Activated naive CD4-positive, alpha-beta T cell treated with Interleukin-2 at 50 U/mL for 16 hours (primary cell): ENCODE measurements around the gene HOXC12.

ENCODE experiments used
- DNase-seq: peaks from one replicate; pipeline ENCODE4 v3.0.0-alpha.2; 2020

Gene HOXC12

DNA sequence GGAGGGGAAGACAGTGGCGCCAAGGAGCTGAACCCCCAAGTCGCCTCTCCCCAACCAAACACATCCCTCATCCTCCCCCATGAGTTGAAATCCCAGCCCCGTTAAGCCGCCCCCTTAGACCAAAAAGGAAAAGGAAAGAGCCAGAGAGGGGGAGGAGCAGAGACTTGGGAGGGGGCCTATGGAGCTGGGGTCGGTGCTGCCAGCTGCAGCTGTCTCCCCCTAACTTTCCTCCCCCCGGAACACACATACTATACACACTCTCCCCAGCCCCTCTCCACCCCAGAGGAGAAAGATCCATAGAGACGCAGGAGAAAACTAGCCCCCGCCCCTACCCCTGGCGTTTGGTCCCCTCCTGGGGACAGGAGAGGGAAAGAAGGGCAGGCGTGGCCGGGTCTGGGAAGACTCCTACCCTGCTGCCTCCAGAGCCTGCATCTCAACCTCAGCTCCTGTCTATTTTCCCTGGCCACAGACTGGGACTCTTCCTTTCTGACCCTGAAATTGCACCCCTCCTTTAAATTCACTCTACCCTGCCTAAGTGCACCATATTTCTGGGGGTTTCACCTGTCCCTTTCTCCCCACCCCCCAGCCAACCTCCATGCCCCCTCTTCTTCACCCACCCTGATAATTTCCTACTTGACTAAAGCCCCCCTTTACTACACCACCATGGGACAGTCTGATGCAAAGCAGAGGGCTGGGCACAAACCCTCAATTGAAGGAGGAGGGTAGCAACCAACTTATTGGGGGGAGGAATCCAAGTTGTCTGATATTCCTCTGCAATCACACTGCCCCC lies 43.6 kb downstream of the HOXC12 start:
- DNase-seq = no peak

DNA sequence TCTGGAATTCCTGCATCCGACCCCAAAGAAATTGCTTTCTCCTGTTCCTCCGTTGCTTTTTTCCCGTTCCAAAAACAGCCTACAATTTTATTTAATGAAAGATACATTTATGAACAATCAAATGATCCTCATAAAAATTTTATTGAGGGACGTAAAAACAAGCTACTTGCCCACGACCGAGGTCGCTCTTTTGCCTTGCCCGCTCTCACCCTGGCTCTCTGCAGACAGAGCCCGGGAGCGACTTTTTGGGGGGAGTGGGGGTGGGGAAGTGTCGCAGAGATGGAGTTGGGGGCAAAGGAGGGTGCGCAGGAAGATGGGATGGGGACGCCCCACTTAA lies 44.2 kb downstream of the HOXC12 start:
- DNase-seq = no peak

DNA sequence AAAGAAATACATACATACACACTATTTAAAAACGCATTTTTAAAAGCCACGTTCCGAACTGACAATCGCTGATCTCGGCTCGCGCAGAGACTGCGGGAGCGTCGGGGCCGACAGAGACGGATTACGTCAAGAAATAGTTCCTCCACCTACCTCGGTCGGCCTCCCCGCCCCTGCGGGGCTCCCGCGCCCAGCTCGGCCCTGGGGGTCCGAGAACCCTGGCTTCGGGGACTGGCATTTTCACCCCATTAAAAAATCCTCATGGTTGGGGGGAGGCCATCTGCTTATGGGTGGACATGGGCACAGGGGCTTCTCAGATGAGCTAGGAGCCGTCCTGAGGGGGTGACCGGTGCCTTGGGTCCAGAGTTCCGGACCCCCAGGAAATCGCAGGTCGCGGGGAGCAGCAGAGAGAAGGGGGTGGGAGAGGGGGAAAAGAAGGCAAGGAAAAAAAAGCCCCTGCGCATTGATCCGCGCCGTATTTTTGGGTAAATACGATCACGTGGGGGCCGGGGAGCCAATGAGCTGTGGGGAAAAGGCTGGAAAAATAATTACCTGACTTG lies 44.9 kb downstream of the HOXC12 start:
- no peak for DNase-seq

DNA sequence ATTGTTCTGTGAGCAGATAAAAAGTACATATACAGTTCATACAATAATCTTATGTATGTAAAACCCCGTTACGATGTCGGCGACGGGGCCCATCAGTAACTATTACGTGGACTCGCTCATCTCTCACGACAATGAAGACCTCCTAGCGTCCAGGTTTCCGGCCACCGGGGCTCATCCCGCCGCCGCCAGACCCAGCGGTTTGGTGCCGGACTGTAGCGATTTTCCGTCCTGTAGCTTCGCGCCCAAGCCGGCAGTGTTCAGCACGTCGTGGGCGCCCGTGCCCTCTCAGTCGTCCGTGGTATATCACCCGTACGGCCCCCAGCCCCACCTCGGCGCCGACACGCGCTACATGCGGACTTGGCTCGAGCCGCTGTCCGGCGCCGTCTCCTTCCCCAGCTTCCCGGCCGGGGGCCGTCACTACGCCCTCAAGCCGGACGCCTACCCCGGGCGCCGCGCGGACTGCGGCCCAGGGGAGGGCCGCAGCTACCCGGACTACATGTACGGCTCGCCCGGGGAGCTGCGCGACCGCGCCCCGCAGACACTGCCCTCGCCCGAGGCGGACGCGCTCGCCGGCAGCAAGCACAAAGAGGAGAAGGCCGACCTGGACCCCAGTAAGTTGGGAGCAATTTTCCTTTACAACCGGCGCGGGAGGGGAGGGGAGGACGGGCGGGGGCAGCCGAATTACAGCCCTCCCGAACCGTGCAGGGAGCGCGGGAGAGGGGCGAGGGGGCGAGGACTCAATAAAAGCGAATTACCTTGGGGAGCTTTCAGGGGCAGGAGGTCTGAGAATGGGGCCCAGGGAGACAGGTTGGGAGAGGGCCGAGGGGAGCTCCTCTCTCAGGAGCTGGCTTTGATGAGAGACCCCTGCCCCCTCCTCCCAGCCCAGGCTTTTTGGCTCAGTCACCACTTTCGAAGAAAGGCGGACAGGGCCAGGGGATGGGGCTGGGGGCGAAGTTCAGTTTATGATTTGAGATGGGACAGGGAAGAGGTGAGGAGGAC lies 45.7 kb downstream of the HOXC12 start, which contains the start of gene HOXC9:
Gene HOXC9 (plus strand): TSS at position 46 of the 999 bp plus-strand sequence. CDS start 28 bp downstream, at position 74.
- DNase-seq = no peak

DNA sequence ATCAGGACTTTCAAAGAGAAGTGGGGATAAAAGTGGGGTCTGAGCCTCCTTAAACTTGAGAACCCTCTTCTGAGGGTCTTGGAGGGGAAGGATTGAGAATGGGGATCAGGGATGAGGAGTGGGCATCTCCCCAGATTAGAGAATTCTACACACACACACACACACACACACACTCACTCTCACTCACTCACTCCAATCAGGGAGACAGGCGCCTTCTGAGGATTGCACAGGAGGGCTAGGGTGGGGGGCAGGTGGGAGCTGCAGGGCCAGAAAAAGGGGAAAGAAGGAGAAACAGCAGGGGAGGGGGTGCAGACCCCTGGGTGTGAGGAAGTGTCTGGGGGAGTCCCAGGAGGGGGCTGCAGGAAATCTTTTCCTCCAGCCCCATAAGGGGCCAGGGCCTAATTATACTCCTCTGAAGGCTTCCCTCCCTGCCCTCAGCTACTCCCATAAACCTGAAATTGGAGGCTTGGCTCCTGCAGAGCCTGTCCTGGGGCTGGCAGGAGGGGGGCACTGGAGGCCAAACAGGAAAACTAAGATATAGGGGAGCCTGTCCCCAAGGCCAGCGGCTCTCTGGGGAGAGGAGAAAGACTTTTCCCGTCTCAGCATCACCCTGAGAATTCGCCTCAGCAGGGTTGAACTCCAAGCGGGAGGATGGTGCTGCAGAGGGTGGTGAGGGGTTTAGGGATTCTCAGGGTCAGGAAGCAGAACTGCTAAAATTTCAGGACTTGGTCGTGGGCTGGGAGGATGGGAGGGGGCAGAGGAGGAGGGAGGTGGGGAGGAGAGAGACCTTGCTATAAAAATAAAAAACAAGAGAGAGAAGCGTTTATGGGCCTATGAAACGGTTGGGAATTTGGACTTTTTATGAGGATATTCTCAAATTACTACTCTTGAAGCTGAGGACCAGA lies 46.8 kb downstream of the HOXC12 start:
- DNase-seq = no peak

DNA sequence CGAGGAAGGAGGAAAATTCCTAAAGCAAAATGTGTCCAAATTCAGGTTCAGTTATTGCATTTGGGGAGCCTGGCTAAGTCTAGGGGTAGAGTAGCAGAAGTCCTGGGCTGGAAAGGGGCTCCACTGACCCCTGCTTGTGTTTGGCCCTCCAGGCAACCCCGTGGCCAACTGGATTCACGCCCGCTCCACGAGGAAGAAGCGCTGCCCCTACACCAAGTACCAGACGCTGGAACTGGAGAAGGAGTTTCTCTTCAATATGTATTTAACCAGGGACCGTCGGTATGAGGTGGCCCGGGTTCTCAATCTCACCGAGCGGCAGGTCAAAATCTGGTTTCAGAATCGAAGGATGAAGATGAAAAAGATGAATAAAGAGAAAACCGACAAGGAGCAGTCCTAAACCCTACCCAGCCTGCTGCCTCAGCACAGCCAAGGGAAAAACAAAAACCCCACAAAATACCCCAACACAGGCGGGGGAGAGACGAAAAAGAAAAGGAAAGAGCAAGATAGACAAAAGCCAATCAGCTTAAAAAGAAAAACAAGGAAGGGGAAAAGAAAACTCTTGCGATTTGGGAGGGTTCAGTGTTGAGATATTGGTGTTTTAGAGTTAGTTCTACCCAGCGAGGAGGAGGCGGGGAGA lies 47.7 kb downstream of the HOXC12 start:
- DNase-seq = no peak

DNA sequence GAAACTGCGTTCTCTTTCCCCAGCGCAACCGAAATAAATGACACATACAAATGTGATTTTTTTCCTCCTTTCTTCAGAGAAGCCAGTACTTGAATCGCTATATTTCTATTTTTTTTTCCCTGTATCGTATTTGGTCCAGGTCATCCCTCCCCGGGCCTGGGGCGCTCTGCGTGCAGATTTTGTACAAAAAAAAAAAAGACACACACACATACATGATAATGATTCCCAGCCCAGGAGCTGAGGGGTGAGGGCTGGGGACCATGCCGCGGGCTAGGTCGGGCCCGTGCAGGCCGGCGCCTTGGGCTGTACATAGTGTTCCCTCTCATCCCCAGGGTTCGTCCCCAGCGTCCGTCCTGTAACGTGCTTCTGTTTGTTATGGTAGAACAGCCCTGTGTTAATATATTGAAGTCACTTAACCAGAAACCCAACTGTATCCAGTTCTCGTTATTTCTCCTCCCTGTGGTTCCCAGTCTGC lies 48.2 kb downstream of the HOXC12 start:
- DNase-seq = no peak

DNA sequence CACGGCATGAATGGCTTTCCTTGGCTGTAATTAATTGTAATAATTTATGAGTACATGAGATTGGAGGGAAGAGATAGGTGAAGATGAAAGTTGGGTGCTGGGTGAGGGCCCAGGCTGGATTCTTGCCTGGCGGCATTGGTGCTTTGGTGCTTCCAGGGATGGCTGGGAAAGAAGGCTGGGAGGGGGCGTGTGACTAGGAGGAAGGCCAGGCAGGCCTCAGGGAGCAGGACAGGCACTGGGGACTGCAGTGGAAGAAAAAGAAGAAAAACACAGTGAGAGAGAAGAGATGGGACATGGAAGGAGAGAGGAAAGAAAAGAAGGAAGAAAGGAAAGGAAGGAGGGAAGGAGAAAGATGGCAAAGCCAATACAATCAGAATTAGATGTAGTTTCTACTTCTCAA lies 48.9 kb downstream of the HOXC12 start:
- no peak for DNase-seq

DNA sequence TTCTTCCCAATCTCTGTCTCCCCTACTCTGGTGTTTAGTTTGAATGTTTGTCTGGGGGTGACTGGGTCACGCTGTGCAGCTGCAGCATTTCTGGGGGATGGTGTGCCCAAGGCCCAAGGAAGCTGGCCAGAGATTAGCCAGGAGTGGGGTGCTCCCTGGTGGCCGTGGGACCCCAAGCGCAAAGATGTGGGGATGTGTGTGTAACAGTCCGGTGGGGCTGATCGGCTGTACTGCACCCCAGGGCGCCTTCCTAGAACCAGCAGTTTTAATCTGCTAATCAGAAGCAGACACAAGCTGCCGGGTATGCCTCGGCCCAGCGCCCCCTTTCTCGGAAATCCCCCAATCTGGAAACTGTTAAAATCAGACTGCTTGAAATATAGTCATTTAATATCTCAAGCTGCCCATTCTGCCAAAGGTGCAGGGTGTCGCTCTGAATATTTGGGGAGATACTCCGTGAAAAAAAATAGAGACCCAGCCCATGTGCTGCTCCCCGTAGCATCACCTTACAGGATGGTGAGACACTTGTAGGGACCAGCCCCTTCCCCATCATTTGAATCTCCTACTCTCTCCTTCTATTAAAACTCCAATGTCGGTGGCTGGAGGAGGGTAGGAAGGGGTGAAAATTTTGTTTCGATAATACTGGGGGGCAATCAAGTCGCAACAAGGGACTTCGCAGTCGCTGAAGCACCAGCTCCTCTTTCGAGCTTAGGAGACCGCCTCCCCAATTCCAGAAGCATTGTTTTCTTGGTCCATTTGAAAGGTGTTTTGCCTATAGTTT lies 49.5 kb downstream of the HOXC12 start:
- DNase-seq = no peak

DNA sequence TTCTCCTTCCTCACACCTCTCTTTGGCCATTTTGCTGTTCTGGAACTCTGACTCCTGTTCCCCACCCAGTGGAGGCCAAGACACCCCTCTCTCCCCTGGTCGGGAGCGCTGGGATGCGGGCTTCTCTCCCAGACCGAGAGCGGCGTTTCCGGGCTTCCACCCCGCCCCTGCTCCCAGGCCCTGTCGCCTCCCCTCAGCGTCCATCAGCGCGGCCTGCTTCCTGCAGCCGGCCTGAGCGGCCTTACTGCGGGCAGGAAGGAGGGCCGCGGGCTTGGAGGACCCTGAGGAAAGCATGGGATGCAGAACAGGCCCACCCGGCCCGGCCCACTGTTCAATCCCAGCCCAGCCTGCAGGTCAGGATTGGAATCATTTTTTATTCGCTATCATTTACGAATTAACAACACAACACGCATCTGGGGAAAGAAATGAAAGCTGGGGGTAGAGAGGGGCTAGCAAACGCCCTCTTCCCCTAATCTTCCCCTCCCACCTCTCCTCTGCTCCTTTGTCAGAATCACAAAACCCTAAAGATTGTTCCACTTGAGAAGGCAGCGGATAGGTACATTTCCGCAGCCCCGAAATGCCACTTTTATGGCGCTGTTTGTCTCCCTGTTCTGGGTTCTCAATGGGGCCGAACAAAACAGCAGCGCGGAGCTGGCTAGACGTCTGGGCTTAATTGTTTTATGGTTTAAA lies 50.3 kb downstream of the HOXC12 start:
- no peak for DNase-seq

DNA sequence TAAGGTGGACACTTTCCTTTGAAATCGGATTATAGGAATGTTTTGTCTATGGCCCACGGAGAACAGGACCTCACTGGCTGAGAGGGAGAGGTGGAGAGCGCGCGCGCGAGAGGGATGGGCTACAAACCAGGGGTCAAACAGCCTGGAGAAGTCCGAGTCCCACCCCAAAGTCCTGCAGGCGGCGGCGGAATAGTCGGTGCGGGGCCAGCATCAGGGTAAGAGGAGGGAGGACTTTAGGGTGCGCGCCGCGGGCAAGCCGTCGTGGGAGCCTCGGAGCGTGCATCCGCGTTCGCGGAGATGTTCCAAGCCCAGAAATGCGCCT lies 50.8 kb downstream of the HOXC12 start:
- no peak for DNase-seq

DNA sequence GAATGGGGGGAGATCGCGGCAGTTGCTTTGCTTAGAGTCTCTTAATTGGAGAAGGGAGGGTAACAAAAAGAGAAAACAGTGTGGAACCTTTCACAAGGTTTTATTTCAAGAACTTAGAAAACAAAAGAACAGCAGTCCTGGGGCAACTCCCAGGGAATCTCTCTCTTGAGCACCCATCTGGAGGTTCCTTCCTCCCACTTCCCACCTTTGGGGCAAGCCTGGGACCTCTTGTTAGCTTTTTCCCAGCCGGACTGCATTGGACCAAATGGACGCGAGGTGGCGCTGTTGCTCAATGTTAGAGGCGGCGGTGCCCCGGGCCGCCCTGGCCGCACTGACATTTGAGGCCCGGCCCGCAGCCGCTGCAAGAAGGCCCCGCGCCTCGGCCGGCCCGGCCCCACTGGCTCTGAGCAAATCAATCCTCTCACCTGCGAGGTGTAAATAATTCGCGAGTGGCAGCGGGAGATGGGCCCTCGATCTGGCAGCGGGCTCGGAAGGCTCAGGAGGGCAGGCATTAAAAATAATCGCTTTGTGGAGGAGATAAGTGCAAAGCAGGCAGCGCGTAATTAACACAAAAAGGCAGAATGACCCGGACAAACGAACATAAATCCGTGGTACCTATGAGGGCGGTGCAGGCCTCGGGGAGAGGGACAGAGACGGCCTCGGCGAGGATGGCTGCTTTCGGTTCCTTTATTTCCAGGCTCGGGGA lies 51.3 kb downstream of the HOXC12 start:
- DNase-seq = peak; percentile 86

DNA sequence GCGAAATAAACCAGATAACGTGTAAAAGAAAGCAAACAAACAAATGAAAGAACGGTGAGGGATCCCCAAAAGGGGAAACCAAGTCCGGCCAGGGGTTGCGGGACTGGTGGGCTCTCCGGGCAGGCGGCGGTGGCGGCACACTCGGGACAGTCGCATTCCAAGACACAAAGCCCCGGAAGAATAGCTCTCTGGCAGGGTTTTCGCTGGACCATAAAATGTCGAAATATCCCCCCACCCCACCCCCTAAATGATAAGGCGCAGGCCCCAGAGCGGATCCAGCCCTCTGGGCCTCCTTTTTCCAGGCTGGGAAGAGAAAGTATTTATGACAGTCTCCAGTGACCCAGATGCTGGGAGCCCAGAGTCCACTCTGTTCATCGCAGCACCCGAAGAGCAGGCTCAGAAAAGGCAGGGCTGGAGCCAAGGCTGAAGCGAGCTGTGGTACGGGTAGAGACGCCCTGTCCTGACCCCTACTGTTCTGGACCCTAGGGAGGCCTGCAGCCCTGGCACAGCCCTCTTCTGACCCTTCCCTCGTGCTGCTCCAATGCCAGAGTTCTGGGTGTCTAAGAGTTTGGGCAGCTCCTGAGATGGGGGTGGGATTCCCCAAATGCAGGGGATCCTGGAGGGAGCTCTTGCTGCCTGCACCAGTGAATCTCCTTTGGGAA lies 52.0 kb downstream of the HOXC12 start:
- DNase-seq = no peak

DNA sequence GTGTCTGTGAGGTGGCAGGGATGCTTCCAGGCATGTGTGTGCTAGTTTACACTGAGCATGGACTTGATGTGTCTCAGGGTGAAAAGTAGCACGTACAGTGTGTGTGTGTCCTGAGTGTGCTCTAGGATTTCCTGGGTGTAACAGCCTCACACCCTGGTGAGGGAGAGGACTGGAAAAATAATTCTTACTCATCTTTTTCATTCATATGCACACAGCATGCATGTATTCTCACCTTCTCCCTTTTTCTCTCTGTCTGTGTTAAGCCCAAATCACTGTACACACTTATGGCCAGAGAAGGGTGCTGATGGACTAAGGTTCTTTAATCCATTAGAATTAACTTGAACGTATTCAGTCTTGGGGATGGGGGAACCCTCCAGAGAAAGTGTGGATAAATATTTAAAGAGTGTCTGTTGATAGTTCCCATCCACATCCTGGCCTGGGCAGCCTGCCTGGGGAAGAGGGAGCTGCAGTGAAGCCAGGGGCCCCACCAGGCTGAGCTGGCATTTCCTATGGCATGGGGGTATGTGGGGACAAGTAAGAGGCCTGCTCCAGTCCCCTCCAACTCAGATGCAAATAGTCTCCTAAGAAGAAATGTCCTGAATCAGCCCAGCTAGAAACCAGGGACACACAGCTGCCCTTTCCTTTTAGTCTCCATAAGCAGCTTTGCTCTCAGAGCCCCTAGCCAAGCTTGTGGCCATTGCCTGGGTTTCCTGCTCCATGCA lies 53.0 kb downstream of the HOXC12 start:
- no peak for DNase-seq

DNA sequence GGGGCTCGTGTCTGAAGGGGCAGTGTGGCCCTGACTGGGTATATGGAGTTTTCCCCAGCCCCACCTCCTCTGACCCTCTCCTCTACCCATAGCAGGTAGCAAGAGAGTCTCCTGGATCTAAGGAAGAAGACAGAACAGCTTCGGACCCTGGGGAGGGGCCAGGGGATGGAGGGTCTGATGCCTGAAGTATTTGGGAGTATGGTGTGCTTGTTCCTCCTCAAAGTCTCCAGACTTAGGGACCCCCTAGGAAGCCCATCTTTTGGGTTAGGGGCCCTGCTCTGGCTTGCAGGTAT lies 53.5 kb downstream of the HOXC12 start:
- DNase-seq = no peak
